MM.1S (cell line): ENCODE data around the gene MYOF.

Experiments
- CTCF ChIP-seq: fragments of 300-600 bp; sonication (generic); IDR thresholded peaks from 2 replicates; pipeline ENCODE4 v1.5.1; 2016; ENCODE audit warnings: antibody characterized with exemption, low read length, mixed read lengths
- EZH2 ChIP-seq: fragments of 300-600 bp; sonication (generic); optimal IDR thresholded peaks from 2 replicates; pipeline ENCODE3; 2017; ENCODE audit warnings: low read depth, mild to moderate bottlenecking, antibody characterized with exemption, low read length, mixed read lengths

- TF ChIP-seq CTCF (no peak), EZH2 (no peak)
Observed at GRCh38 chr10:93319096-93319495, 163.0 kb downstream of the MYOF start.
